Pancreas (tissue), 10 donors: ENCODE measurements around the gene MT1G. TPM values are rescaled to one million over a fixed set of nuclear protein-coding genes. Genes with fewer than 3 reads are reported as not detected.

Source experiments
- ATAC-seq, 4 donors: fragments of 200-7000 bp; cut with Tn5 transposase; one replicate each; pipeline versions ENCODE4 v1.8.0 to v1.9.1; 2020; ENCODE audit warnings: mild to moderate bottlenecking in 4 of 4, moderate library complexity in 4 of 4
- DNase-seq, 6 donors: peaks; one replicate each; pipeline ENCODE4 v3.0.0-alpha.2; 2020
- FAIRE-seq: peaks from 2 replicates; lab custom pipeline; 2012; peaks lifted over from hg19 to GRCh38; lab: Jason Lieb, UNC
- H3K27ac ChIP-seq, 4 donors: fragments of 200-600 bp; sonication (generic); 1 replicate in 3 of 4; 2 replicates in 1 of 4; pipeline versions ENCODE4 v1.5.0 to v1.8.0; 2020
- H3K27me3 ChIP-seq, 4 donors: fragments of 200-600 bp; one replicate each; pipeline ENCODE4 v1.8.0; 2021
- H3K36me3 ChIP-seq, 3 donors: fragments of 200-600 bp; sonication (generic) in 1 of 3; one replicate each; pipeline versions ENCODE4 v1.5.0 to v1.8.0; 2020 to 2021
- H3K4me1 ChIP-seq, 3 donors: fragments of 200-600 bp; one replicate each; pipeline ENCODE4 v1.8.0; 2021
- H3K4me3 ChIP-seq, 4 donors: fragments of 200-600 bp; sonication (generic) in 2 of 4; one replicate each; pipeline versions ENCODE4 v1.5.0 to v1.8.0; 2020 to 2021
- H3K9me3 ChIP-seq, 4 donors: fragments of 200-600 bp; one replicate each; pipeline ENCODE4 v1.8.0; 2021
- CTCF ChIP-seq, 4 donors: fragments of 200-600 bp; sonication (generic) in 3 of 4; IDR thresholded peaks; one replicate each; pipeline versions ENCODE4 v1.5.0 to v1.8.0; 2021; ENCODE audit warnings: antibody characterized with exemption in 4 of 4
- WGBS, 2 donors: extraction: QIAGEN DNeasy Blood & Tissue Kit; methylation state at CpG; one replicate each; pipeline ENCODE4 v1.1.7; 2013; 5-methylcytosine and 5-hydroxymethylcytosine counted together
- intact Hi-C, 3 donors: fragments of 100-400 bp; cut with DNase I; formaldehyde crosslinking; loops; one replicate each; pipeline versions ENCODE4 v1.11.1 to v1.14.2; 2022
- polyA plus RNA-seq, 2 donors: library from polyadenylated mRNA; stranded (reverse); fragments of 200-250 nt; gene quantifications; one replicate each; pipeline ENCODE4 v1.2.3, GENCODE V29; 2013
- total RNA-seq, 6 donors: library from RNA; stranded (reverse); fragmentation: NEBNext Ultra II Directional in 4 of 6; extraction: Animal tissue kit (Norgen Biotek cat#: 25700) in 4 of 6; gene quantifications; one replicate each; pipeline versions ENCODE4 v1.2.1 to v1.2.4, GENCODE V29; 2021 to 2023
- donor health status: healthy with polysubstance abuse.
- donor health status: DM: no; HTN: no; CAD: no; lungs with moderate emphysema.
- donor health status: DM: no; HTN: no; CAD: no.
- donor health status: control.
- donor health status: control.
- donor health status: Bipolar disorder and iron deficiency.
- donor health status: DM: yes; HTN: yes; CAD: no.
- donor health status: DM: no; HTN: no; CAD: no.
- donor health status: DM: no; HTN: no; CAD: no.
- donor health status: DM: yes; HTN: yes; CAD: no.

Gene MT1G
- total and polyA plus RNA-seq, 8 donors, result 76.9 to 766 (median 195) TPM

- H3K27me3 ChIP-seq, result no peaks in the 10 kb centered on the region
- ATAC-seq, result no peak
- H3K4me1 ChIP-seq, result peaks cover 0 to 4% (median 0%) of the 10 kb centered on the region in 3 donors
- H3K9me3 ChIP-seq, result no peaks in the 10 kb centered on the region
- no peak for TF ChIP-seq CTCF (IDR thresholded peaks at IDR 0.05)
- no peak for FAIRE-seq
- H3K36me3 ChIP-seq, result no peaks in the 10 kb centered on the region
- WGBS, 2 donors, result 91 to 95% methylated on average over 5 of the region's 5 CpGs
- H3K4me3 ChIP-seq, result no peak overlapping the region
- intact Hi-C loops, result no loop called here
- H3K27ac ChIP-seq, result no peak overlapping the region
- no peak for DNase-seq
Observed at GRCh38 chr16:56697456-56698155, 29.7 kb upstream of the MT1G start.

- no peak for DNase-seq
- peaks cover 0 to 5% (median 0%) of the 10 kb centered on the region in 3 donors for H3K4me1 ChIP-seq
- H3K9me3 ChIP-seq, result no peaks in the 10 kb centered on the region
- TF ChIP-seq CTCF (IDR thresholded peaks at IDR 0.05), result no peak
- no peak overlapping the region for H3K4me3 ChIP-seq
- no peak overlapping the region for H3K27ac ChIP-seq
- no peaks in the 10 kb centered on the region for H3K27me3 ChIP-seq
- intact Hi-C loops, result no loop called here
- H3K36me3 ChIP-seq, result no peaks in the 10 kb centered on the region
- FAIRE-seq, result no peak
- no peak for ATAC-seq
- WGBS, 2 donors, result 96 to 100% methylated on average over 1 of the region's 1 CpG
Observed at GRCh38 chr16:56695246-56695645, 27.4 kb upstream of the MT1G start.

GRCh38 chr16:56691885-56692284, 24.0 kb upstream of the MT1G start:
- TF ChIP-seq CTCF (IDR thresholded peaks at IDR 0.05), result no peak
- WGBS, 2 donors, result 13 to 21% methylated on average over 4 of the region's 4 CpGs
- H3K4me1 ChIP-seq, result peaks cover 0 to 11% (median 3%) of the 10 kb centered on the region in 3 donors
- intact Hi-C loops, result no loop called here
- DNase-seq (peak in 4 of 6 donors; percentile 52 to 66 (median 59)), FAIRE-seq (no peak), ATAC-seq (peak; percentile 77 to 90 (median 82))
- H3K36me3 ChIP-seq, result no peaks in the 10 kb centered on the region
- no peaks in the 10 kb centered on the region for H3K9me3 ChIP-seq
- H3K27ac ChIP-seq, result no peak overlapping the region
- no peak overlapping the region for H3K4me3 ChIP-seq
- H3K27me3 ChIP-seq, result no peaks in the 10 kb centered on the region

GRCh38 chr16:56690420-56691122, 22.7 kb upstream of the MT1G start:
- no peak overlapping the region for H3K27ac ChIP-seq
- peaks cover 0 to 14% (median 3%) of the 10 kb centered on the region in 3 donors for H3K4me1 ChIP-seq
- H3K9me3 ChIP-seq, result no peaks in the 10 kb centered on the region
- no peak for TF ChIP-seq CTCF (IDR thresholded peaks at IDR 0.05)
- ATAC-seq, result no peak
- no peak for DNase-seq
- intact Hi-C loops, result no loop called here
- FAIRE-seq, result no peak
- 71 to 82% methylated on average over 4 of the region's 4 CpGs for WGBS, 2 donors
- H3K4me3 ChIP-seq, result no peak overlapping the region
- no peaks in the 10 kb centered on the region for H3K36me3 ChIP-seq
- no peaks in the 10 kb centered on the region for H3K27me3 ChIP-seq
